H1 (cell line): ENCODE results near the gene ZKSCAN8. TPM values are rescaled to one million over a fixed set of nuclear protein-coding genes. Genes with fewer than 3 reads are reported as not detected.

Source experiments
- ATF3 ChIP-seq: IDR thresholded peaks from 2 replicates; pipeline ENCODE4 v1.6.1; 2011; ENCODE audit warnings: low read depth, mild to moderate bottlenecking, low read length; ENCODE audit not compliant: insufficient read depth
- CBX5 ChIP-seq: fragments of 300-800, 300-1000 bp; sonication (generic); IDR thresholded peaks from 2 replicates; pipeline ENCODE4 v1.7.1; 2016; ENCODE audit warnings: antibody characterized with exemption, low read length, low read depth
- CHD2 ChIP-seq: IDR thresholded peaks from 2 replicates; pipeline ENCODE4 v1.6.1; 2012; ENCODE audit warnings: low read length, improper control_type of control experiment
- HDAC2 ChIP-seq, 2 experiments: fragments of 300-600 bp in 1 of 2; sonication (generic) in 1 of 2; IDR thresholded peaks; 2 replicates each; pipeline ENCODE4 v1.6.1; 2011 to 2012; ENCODE audit warnings: low read depth in 2 of 2, low read length in 2 of 2, mild to moderate bottlenecking in 2 of 2, moderate library complexity in 2 of 2, borderline replicate concordance in 1 of 2, inconsistent platforms in 1 of 2
- HDAC6 ChIP-seq: IDR thresholded peaks from one replicate; pipeline ENCODE4 v1.7.1; 2012; ENCODE audit warnings: low read depth, mild to moderate bottlenecking, inconsistent platforms, low read length, moderate library complexity
- JUN ChIP-seq: IDR thresholded peaks from 2 replicates; pipeline ENCODE4 v1.6.1; 2011; ENCODE audit warnings: low read depth, mild to moderate bottlenecking, improper control_type of control experiment, low read length
- KDM1A ChIP-seq: fragments of 200-600, 300-600 bp; sonication (generic); IDR thresholded peaks from 2 replicates; pipeline ENCODE4 v1.7.1; 2016; ENCODE audit warnings: mild to moderate bottlenecking, low read length, borderline replicate concordance
- KDM4A ChIP-seq: IDR thresholded peaks from one replicate; pipeline ENCODE4 v1.7.1; 2012; ENCODE audit warnings: low read depth, mild to moderate bottlenecking, moderate library complexity, low read length, inconsistent platforms; ENCODE audit not compliant: severe bottlenecking
- MAFK ChIP-seq: IDR thresholded peaks from 2 replicates; pipeline ENCODE4 v1.6.1; 2012; ENCODE audit warnings: low read depth, mild to moderate bottlenecking, improper control_type of control experiment, low read length
- NRF1 ChIP-seq: IDR thresholded peaks from 2 replicates; pipeline ENCODE4 v1.6.1; 2011; ENCODE audit warnings: mild to moderate bottlenecking, low read depth, low read length, improper control_type of control experiment
- PHF8 ChIP-seq: fragments of 200-600 bp; sonication (generic); conservative IDR thresholded peaks from 2 replicates; pipeline ENCODE4 v1.7.1; 2012; ENCODE audit warnings: low read depth, mild to moderate bottlenecking, inconsistent platforms, low read length, moderate library complexity
- POLR2A ChIP-seq, 2 experiments: IDR thresholded peaks; 1 replicate in 1 of 2; 2 replicates in 1 of 2; pipeline ENCODE4 v1.6.1; 2011; ENCODE audit warnings: low read depth in 2 of 2, low read length in 2 of 2, mild to moderate bottlenecking in 2 of 2; ENCODE audit errors: control extremely low read depth in 1 of 2
- POU5F1 ChIP-seq: IDR thresholded peaks from 2 replicates; pipeline ENCODE4 v1.6.1; 2011; ENCODE audit warnings: low read depth, mild to moderate bottlenecking, low read length, moderate library complexity
- RFX5 ChIP-seq: IDR thresholded peaks from 2 replicates; pipeline ENCODE4 v1.6.1; 2011; ENCODE audit warnings: low read depth, low read length, improper control_type of control experiment, borderline replicate concordance
- SAP30 ChIP-seq: fragments of 300-600 bp; sonication (generic); IDR thresholded peaks from 2 replicates; pipeline ENCODE4 v1.7.1; 2012; ENCODE audit warnings: low read length, moderate library complexity, mild to moderate bottlenecking, inconsistent platforms; ENCODE audit not compliant: insufficient read depth, insufficient replicate concordance
- SIX5 ChIP-seq: IDR thresholded peaks from 2 replicates; pipeline ENCODE4 v1.6.1; 2011; ENCODE audit warnings: mild to moderate bottlenecking, low read depth, low read length
- SP1 ChIP-seq: IDR thresholded peaks from 2 replicates; pipeline ENCODE4 v1.6.1; 2011; ENCODE audit warnings: low read depth, low read length
- SP2 ChIP-seq: IDR thresholded peaks from 2 replicates; pipeline ENCODE4 v1.6.1; 2012; ENCODE audit warnings: mild to moderate bottlenecking, low read length, inconsistent platforms
- SRF ChIP-seq: IDR thresholded peaks from 2 replicates; pipeline ENCODE4 v1.6.1; 2011; ENCODE audit warnings: mild to moderate bottlenecking, low read depth, low read length, moderate library complexity
- SUZ12 ChIP-seq: fragments of 200-600 bp; sonication (generic); IDR thresholded peaks from 2 replicates; pipeline ENCODE4 v1.6.1; 2012; ENCODE audit warnings: mild to moderate bottlenecking, inconsistent platforms, low read length, moderate library complexity, mixed read lengths
- TAF1 ChIP-seq: IDR thresholded peaks from 2 replicates; pipeline ENCODE4 v1.6.1; 2011; ENCODE audit warnings: mild to moderate bottlenecking, low read depth, low read length
- TAF7 ChIP-seq: optimal IDR thresholded peaks from 2 replicates; pipeline ENCODE3; 2011; ENCODE audit warnings: low read depth, mild to moderate bottlenecking, inconsistent platforms, low read length, moderate library complexity, borderline replicate concordance
- USF2 ChIP-seq: IDR thresholded peaks from 2 replicates; pipeline ENCODE4 v1.6.1; 2011; ENCODE audit warnings: low read length, improper control_type of control experiment
- polyA plus RNA-seq, 7 experiments: library from polyadenylated mRNA; depleted of rRNA in 3 of 7; stranded (reverse) in 5 of 7; unstranded in 2 of 7; fragments of >200 nt in 5 of 7; fragments of 200-250 nt in 2 of 7; gene quantifications; 1 replicate in 5 of 7; 2 replicates in 1 of 7; 4 replicates in 1 of 7; pipeline versions ENCODE4 v1.2.1 to v1.2.3, GENCODE V29; 2011 to 2013; ENCODE audit warnings: missing spikeins in 2 of 7, mixed read lengths in 2 of 7
- total RNA-seq: library from RNA; stranded (reverse); fragmentation: NEBNext Ultra II Directional; extraction: Animal tissue kit (Norgen Biotek cat#: 25700); gene quantifications from 2 replicates; pipeline ENCODE4 v1.2.1, GENCODE V29; 2021

ZKSCAN8 gene
- total and polyA plus RNA-seq, 2 of the 8 experiments (the other 6 are each of a cell fraction or from before 2014, with no cell fraction given): 10.7 to 24.1 TPM

DNA sequence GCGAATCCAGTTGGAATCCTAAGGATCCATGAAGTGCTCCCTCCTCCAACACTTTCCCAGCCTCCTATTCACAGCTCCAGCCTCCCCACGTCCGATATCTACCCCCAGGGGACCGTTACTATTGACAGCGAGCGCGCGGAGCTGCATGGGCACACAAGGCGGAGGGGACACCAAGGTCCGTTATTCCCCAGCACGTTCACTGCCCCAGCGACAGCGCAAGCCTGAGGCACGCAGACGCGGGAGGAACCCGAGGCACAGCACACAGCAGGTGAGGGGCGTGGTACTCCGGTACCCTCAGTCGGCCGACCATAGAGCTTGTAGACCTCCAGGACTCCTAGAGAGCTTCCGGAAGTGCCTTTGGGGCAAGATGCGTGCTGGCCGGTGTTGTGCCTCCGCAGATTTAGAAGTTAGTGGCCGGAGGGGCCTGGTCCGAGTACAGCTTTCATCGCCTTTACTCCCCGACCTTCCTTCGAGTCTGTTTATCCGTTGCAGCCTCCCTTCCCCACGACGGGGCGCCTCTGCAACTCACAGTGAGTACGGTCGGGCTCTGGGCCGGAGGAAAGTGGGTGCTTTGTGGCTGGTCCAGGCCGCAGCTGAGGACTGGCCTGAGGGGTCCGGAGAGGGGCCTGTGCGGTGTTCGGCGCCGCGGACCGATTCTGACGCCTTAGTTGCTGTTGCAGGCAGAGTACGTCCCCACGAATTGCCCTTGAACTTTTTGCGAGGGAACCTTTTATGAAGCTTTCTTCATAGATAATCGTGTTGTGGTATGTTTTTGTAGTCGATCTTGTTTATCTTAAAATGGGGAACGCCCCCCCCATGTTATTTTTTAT, at the start of gene ZKSCAN8 (continued):
- TF ChIP-seq KDM4A: peak; percentile 95
- peak; percentile 98 for TF ChIP-seq PHF8
- TF ChIP-seq SIX5: no peak; the same call in 1 of the 2 replicates
- no peak for TF ChIP-seq SAP30
- no peak for TF ChIP-seq MAFK
- TF ChIP-seq RFX5: no peak
- no peak for TF ChIP-seq SUZ12
- TF ChIP-seq SP2: peak; percentile 96
- TF ChIP-seq POU5F1: no peak
- TF ChIP-seq SP1: no peak
- TF ChIP-seq HDAC6: no peak
- no peak for TF ChIP-seq CBX5
- no peak for TF ChIP-seq JUN
- peak; percentile 95 for TF ChIP-seq KDM1A
- peak; percentile 85 for TF ChIP-seq TAF7
- TF ChIP-seq TAF1: peak; percentile 98
- no peak for TF ChIP-seq ATF3
- TF ChIP-seq HDAC2 (IDR thresholded peaks at IDR 0.05; ENCODE audit: borderline replicate concordance in 1 of 2, low read depth in 2 of 2, low read length in 2 of 2): peak in 1 of 2 experiments; percentile 96; a peak in 3 of 4 replicates
- peak; percentile 17; the same call in 1 of the 2 replicates for TF ChIP-seq CHD2
- TF ChIP-seq POLR2A (IDR thresholded peaks at IDR 0.05; ENCODE audit: control extremely low read depth in 1 of 2, low read depth in 2 of 2, low read length in 2 of 2): peak; percentile 95 to 98
- TF ChIP-seq NRF1: no peak
- TF ChIP-seq SRF: no peak
- no peak for TF ChIP-seq USF2
